T1000 (cell line): Measurements from ENCODE around the gene LPIN1.

Source experiments
- DNase-seq: peaks from one replicate; lab custom pipeline; 2025; ENCODE audit warnings: mixed read lengths; lab: John Stamatoyannopoulos, UW

The LPIN1 gene

GRCh38 chr2:11865805-11866204, 119.4 kb downstream of the LPIN1 start:
- DNase-seq = no peak

GRCh38 chr2:11866358-11867335, 120.2 kb downstream of the LPIN1 start:
- no peak for DNase-seq

- no peak for DNase-seq
These were observed 121.5 kb downstream of the LPIN1 start for GRCh38 chr2:11867926-11868325.

GRCh38 chr2:11869391-11869991, 123.1 kb downstream of the LPIN1 start:
- no peak for DNase-seq

- no peak for DNase-seq
These were observed 123.6 kb downstream of the LPIN1 start for GRCh38 chr2:11870064-11870463.

- DNase-seq = no peak
These were observed 124.2 kb downstream of the LPIN1 start for GRCh38 chr2:11870584-11870983.

- DNase-seq = no peak
These were observed 125.0 kb downstream of the LPIN1 start for GRCh38 chr2:11871421-11871820.

- no peak for DNase-seq
These were observed 126.0 kb downstream of the LPIN1 start for GRCh38 chr2:11872247-11872947.

GRCh38 chr2:11872948-11873269, 126.5 kb downstream of the LPIN1 start:
- no peak for DNase-seq

GRCh38 chr2:11873356-11874154, 127.1 kb downstream of the LPIN1 start:
- no peak for DNase-seq

GRCh38 chr2:11874861-11875260, 128.4 kb downstream of the LPIN1 start:
- DNase-seq = no peak

- no peak for DNase-seq
These were observed 129.0 kb downstream of the LPIN1 start for GRCh38 chr2:11875481-11875880.

- no peak for DNase-seq
These were observed 130.0 kb downstream of the LPIN1 start for GRCh38 chr2:11876436-11876835.

- DNase-seq = no peak
These were observed 130.5 kb downstream of the LPIN1 start for GRCh38 chr2:11876889-11877288.
